RWPE1 (cell line): ENCODE measurements around the gene PTPRN2.

Source experiments
- CTCF ChIA-PET: fragments of 350-600 bp; sonication (Branson Sonifier 250); formaldehyde crosslinking; extraction: SDS; loops from one replicate; lab custom pipeline; 2021; lab: Yijun Ruan, JAX
- POLR2A ChIA-PET: fragments of 400-600 bp; formaldehyde crosslinking; extraction: SDS; loops from one replicate; lab custom pipeline; 2020; ENCODE audit warnings: antibody characterized with exemption; ENCODE audit not compliant: low non-redundant PET; lab: Yijun Ruan, JAX
- DNase-seq: peaks from one replicate; pipeline ENCODE4 v3.0.0; 2012; ENCODE audit warnings: low spot score
- H3K27ac ChIP-seq: fragments of 450-650 bp; 2 replicates; pipeline ENCODE4 v1.5.1; 2017
- TF ChIP-seq, protein P1 (sequence below): fragments of 450-650 bp; conservative IDR thresholded peaks from 2 replicates; pipeline ENCODE4 v1.5.1; 2017; ENCODE audit warnings: low read depth, mild to moderate bottlenecking

The PTPRN2 gene

DNA sequence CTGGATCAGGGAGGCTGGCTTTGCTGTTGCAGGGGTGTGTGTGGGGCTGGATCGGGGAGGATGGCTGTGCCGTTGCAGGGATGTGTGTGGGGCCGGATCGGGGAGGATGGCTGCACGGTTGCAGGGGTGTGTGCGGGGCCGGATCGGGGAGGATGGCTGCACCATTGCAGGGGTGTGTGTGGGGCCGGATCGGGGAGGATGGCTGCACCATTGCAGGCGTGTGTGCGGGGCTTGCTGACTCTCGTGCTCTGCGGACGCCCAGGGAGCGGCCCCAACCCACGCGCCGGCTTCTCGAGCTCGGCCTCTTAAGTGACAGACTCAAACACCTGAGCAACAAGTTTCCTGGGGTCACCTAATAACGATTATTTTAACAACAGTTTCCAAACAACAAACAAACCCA is 732.6 kb downstream of the PTPRN2 start:
- CTCF ChIA-PET: no interaction called here
- H3K27ac ChIP-seq: no peak overlapping the region
- POLR2A ChIA-PET: no interaction called here
- TF ChIP-seq, protein P1, sequence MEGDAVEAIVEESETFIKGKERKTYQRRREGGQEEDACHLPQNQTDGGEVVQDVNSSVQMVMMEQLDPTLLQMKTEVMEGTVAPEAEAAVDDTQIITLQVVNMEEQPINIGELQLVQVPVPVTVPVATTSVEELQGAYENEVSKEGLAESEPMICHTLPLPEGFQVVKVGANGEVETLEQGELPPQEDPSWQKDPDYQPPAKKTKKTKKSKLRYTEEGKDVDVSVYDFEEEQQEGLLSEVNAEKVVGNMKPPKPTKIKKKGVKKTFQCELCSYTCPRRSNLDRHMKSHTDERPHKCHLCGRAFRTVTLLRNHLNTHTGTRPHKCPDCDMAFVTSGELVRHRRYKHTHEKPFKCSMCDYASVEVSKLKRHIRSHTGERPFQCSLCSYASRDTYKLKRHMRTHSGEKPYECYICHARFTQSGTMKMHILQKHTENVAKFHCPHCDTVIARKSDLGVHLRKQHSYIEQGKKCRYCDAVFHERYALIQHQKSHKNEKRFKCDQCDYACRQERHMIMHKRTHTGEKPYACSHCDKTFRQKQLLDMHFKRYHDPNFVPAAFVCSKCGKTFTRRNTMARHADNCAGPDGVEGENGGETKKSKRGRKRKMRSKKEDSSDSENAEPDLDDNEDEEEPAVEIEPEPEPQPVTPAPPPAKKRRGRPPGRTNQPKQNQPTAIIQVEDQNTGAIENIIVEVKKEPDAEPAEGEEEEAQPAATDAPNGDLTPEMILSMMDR: no peak
- DNase-seq: no peak

DNA sequence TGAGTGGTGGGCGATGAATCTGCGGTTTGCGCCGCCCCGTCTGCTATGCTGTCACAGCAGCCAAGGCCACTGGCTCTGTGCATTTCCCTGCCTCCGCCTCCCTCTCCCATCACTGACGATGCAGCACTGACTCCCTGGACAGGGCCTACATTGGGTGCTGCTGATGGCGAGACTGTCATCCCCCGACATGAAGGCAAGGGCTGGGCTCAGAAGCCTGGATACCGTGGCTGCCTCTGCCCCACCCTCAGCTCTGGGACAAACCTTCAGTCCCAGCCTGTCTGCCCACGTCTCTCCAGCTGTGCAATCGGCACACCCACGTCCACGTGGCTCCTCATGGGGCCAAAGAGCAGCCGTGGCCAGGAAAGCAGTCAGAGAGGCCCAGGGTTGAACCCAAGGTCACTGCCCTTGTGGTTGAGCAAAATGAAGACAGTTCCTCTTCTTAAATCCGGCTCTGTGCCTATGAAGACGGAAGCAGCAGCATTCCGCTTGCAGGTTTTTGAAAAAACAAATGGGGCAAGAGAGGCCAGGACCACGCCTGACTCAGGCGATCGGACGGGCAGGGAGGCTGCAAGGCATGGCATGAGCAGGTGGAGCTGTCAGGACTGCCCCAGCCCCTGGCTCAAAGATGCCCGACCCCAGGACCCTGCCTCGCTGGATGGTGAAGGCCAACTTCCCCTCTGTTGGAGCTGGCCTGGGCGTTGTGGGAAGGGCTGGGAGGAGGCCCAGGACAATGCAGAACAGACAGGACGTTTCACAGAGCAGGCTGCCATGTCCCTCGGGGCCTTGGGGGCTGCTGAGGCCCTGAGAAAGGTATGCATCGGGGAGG is 733.3 kb downstream of the PTPRN2 start:
- TF ChIP-seq, protein P1: no peak
- POLR2A ChIA-PET: no interaction called here
- H3K27ac ChIP-seq: no peak overlapping the region
- no peak for DNase-seq
- CTCF ChIA-PET: no interaction called here

DNA sequence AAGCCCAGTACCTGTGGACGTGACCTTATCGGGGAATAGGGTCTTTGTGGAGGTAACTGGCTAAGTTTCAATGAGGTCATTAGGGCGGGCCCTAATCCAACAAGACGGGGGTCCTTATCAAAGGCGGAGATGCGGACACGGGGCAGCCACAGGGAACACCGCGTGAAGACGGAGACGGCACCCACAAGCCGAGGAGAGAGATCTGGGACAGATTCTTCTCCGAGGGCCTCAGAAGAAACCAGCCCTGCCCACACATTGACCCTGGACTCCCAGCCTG is 733.9 kb downstream of the PTPRN2 start:
- DNase-seq: no peak
- ChIA-PET CTCF (no interaction called here), POLR2A (no interaction called here)
- TF ChIP-seq, protein P1: no peak
- no peak overlapping the region for H3K27ac ChIP-seq

DNA sequence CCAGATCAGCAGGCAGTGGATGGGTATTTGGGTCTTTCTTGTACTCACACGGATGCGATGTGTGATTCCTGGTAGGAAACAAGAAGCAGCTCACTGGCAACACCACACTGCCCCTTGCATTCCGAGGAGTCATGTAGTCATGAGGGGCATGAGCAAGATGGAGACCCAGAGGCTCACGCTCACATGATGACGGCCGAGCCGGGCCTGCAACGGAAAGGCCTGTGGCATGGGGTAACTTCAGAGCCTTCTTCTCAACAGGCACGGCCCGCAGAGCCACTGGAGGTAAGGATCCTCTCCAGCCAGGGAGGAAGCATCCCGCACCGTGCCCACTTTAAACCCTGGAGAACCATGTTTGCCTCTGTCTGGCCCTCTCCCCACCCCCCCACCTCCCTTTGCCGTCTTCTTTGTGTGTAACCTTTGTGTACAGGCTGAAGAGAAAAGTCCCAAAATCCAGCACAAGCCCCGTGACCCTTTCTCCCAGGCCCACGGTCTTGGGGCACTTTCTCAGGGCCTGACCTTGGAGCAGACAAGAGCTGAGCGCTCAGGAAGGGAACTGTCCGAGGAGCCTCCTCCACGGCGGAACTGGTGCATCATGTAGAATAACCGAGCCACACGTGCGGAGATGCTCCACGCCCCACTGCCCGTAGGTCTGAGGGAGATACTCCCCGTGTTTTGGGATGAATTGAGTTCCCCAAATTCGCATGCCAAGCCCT is 734.4 kb downstream of the PTPRN2 start:
- POLR2A ChIA-PET: no interaction called here
- H3K27ac ChIP-seq: no peak overlapping the region
- TF ChIP-seq, protein P1: no peak
- DNase-seq: no peak
- CTCF ChIA-PET: no interaction called here

DNA sequence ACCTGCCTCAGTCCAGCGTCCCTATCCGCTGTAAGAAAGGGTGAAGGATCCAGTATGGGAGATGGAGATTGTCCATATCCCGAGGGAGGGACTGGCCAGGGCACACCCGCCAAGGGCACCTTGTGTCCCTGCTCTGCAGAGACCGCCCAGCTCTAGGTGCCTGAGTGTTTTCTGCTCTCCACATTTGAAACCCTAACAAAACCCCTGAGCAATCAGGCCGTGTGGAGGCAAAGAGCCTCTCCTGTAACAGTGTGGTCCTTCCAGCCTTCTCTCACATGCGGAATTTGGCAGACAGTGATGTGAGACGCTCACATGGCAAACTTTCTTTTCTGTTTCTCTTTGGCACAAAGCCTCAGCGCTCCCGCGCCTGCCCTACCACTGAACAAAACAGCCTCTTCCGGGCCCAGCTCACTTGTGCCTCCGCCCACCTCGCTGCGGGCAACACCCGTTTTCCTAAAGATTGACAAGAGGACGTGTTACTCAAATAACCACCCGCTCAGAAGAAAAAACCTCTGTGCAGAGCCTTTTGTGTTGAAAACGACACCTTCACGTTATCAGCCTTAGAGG is 736.0 kb downstream of the PTPRN2 start:
- TF ChIP-seq, protein P1: no peak
- ChIA-PET POLR2A (no interaction called here), CTCF (interaction anchor here (0.7 kb wide), 1 partner anchor 161 kb away, joined by 3 read pairs; no protein-coding TSS in a partner anchor)
- DNase-seq: peak; percentile 28
- H3K27ac ChIP-seq: no peak overlapping the region

DNA sequence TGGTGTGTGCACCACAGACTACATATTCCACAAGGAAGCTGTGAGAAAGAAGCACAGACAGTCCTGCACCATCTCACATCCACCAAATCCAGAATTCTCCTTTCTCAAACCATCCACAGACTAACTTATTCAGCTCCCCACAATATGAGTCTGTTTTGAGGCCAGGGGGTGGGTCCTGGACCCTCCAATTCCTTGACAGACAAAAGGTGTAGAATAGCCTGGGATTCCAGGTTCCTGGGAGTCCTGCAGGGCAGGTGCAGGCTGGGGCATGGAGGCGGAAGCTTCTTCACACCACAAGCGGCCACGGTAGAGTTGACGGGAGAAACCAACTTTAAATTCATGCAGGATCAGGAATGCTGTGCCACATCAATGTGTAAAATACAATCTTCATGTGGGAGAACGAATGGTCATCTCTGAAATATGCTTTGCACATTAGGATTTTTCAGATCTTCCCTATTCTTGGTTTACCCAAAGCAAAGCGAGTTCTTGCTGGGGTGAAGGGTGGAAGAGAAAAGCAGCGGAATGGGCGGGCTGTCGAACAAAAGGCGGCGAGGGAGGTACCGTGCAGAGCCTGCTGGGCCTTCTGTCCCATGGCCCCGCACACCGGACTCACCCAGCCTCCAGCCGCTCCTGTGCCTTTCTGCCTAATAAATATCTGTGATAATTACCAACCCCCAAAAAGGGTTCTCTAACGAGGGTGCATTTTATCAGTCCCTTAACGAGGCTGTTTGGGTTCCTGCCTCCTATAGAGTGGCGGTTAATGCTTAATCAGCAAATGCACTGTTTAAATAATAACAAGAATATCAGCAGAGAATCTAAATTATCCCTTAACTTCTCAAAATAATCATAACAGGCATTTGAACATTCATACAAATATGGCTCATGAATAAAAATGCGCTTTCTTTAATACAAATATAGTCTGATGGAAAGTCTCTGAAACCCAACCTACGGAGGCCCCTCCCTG is 736.9 kb downstream of the PTPRN2 start:
- DNase-seq: no peak
- no peak overlapping the region for H3K27ac ChIP-seq
- CTCF ChIA-PET: no interaction called here
- POLR2A ChIA-PET: no interaction called here
- TF ChIP-seq, protein P1: no peak
